ENCODE results near the gene SIGLEC8. TPM values are rescaled to one million over a fixed set of nuclear protein-coding genes. Genes with fewer than 3 reads are reported as not detected.

Gene SIGLEC8
- total and polyA plus RNA-seq, 10 of the 15 experiments (the other 5 are each of a cell fraction or from before 2014, with no cell fraction given), result not detected

DNA sequence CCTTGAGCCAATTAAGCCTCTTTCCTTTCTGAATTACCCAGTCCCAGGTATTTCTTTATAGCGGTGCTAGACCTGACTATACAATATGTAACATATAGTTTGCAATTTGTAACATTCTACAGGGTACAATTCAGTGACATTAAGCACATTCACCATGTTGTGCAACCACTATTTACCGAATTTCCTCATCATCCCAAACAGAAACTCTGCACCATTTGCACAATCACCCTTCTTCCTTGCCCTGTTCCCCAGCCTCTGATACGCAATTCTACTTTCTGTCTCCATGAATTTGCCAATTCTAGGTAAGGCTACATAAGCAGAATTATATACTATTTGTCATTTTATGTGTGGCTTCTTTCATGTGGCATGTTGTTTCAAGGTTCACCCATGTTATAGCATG, 27.1 kb downstream of the SIGLEC8 start (continued):
- no peak for TF ChIP-seq E4F1 (IDR thresholded peaks at IDR 0.05; ENCODE audit: borderline replicate concordance, partially characterized antibody)
- TF ChIP-seq TCF7 (IDR thresholded peaks at IDR 0.05; ENCODE audit: borderline replicate concordance), result no peak
- no peak for TF ChIP-seq PAX5 (IDR thresholded peaks at IDR 0.05; ENCODE audit: borderline replicate concordance, low read depth, low read length)
- TF ChIP-seq JUNB (IDR thresholded peaks at IDR 0.05), result no peak
- TF ChIP-seq ZNF274 (IDR thresholded peaks at IDR 0.05; ENCODE audit: insufficient read depth, insufficient read length), result no peak
- no peak for TF ChIP-seq STAT1 (conservative IDR thresholded peaks at IDR 0.05)

GRCh38 chr19:51430221-51430620, 28.0 kb downstream of the SIGLEC8 start:
- SMC1A ChIA-PET (ENCODE audit: uncharacterized antibody, unreplicated experiment), result no interaction called here

More at GRCh38 chr19:51430221-51430620, 28.0 kb downstream of the SIGLEC8 start:
- Histone ChIP-seq H3K9ac (ENCODE audit: control insufficient read depth, insufficient read depth, low read length) (no peak overlapping the region), H3K27me3 (replicated peaks in 1 of 2; ENCODE audit: control insufficient read depth in 2 of 2, insufficient read depth in 2 of 2, low read length in 1 of 2) (peaks cover 0 to 2% of the 10 kb centered on the region in 2 experiments; a peak in 2 of 4 replicates), H3K4me1 (ENCODE audit: control insufficient read depth, insufficient read depth, low read length) (no peaks in the 10 kb centered on the region), H3K9me3 (replicated peaks; ENCODE audit: control insufficient read depth, insufficient read depth, low read length) (no peaks in the 10 kb centered on the region), H3K4me2 (ENCODE audit: control insufficient read depth, insufficient read depth) (no peak overlapping the region), H3K36me3 (ENCODE audit: control insufficient read depth in 2 of 2, insufficient read depth in 2 of 2, low read length in 1 of 2) (no peaks in the 10 kb centered on the region), H3K79me2 (ENCODE audit: control insufficient read depth, insufficient read depth, low read length) (no peaks in the 10 kb centered on the region), H2AFZ (ENCODE audit: control insufficient read depth, low read depth, low read length) (no peak overlapping the region), H4K20me1 (ENCODE audit: control insufficient read depth, insufficient read depth) (no peaks in the 10 kb centered on the region), H3K4me3 (no peak overlapping the region), H3K27ac (ENCODE audit: control insufficient read depth, insufficient read depth) (no peak overlapping the region)
- intact Hi-C loops (cut with micrococcal nuclease; ENCODE audit: unreplicated experiment), result no loop called here
- ATAC-seq (no peak), DNase-seq (ENCODE audit: low read depth, low spot score) (no peak), FAIRE-seq (no peak)
- no TSS peak for BruUV-seq (replicated peaks)
- TF ChIP-seq TCF3 (IDR thresholded peaks at IDR 0.05; ENCODE audit: borderline replicate concordance, insufficient read depth, low read depth, low read length) (no peak), YY1 (IDR thresholded peaks at IDR 0.05; ENCODE audit: low read depth, low read length) (no peak), SIN3A (IDR thresholded peaks at IDR 0.05; ENCODE audit: low read depth, low read length) (no peak), ATF7 (IDR thresholded peaks at IDR 0.05; ENCODE audit: low read depth) (no peak), STAT3 (IDR thresholded peaks at IDR 0.05; ENCODE audit: low read depth, low read length) (no peak), ETV6 (conservative IDR thresholded peaks at IDR 0.05 in 1 of 2, IDR thresholded peaks at IDR 0.05 in 1 of 2; ENCODE audit: borderline replicate concordance in 1 of 2, low read depth in 1 of 2) (no peak)
- TF ChIP-seq, protein P1, sequence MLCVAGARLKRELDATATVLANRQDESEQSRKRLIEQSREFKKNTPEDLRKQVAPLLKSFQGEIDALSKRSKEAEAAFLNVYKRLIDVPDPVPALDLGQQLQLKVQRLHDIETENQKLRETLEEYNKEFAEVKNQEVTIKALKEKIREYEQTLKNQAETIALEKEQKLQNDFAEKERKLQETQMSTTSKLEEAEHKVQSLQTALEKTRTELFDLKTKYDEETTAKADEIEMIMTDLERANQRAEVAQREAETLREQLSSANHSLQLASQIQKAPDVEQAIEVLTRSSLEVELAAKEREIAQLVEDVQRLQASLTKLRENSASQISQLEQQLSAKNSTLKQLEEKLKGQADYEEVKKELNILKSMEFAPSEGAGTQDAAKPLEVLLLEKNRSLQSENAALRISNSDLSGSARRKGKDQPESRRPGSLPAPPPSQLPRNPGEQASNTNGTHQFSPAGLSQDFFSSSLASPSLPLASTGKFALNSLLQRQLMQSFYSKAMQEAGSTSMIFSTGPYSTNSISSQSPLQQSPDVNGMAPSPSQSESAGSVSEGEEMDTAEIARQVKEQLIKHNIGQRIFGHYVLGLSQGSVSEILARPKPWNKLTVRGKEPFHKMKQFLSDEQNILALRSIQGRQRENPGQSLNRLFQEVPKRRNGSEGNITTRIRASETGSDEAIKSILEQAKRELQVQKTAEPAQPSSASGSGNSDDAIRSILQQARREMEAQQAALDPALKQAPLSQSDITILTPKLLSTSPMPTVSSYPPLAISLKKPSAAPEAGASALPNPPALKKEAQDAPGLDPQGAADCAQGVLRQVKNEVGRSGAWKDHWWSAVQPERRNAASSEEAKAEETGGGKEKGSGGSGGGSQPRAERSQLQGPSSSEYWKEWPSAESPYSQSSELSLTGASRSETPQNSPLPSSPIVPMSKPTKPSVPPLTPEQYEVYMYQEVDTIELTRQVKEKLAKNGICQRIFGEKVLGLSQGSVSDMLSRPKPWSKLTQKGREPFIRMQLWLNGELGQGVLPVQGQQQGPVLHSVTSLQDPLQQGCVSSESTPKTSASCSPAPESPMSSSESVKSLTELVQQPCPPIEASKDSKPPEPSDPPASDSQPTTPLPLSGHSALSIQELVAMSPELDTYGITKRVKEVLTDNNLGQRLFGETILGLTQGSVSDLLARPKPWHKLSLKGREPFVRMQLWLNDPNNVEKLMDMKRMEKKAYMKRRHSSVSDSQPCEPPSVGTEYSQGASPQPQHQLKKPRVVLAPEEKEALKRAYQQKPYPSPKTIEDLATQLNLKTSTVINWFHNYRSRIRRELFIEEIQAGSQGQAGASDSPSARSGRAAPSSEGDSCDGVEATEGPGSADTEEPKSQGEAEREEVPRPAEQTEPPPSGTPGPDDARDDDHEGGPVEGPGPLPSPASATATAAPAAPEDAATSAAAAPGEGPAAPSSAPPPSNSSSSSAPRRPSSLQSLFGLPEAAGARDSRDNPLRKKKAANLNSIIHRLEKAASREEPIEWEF (IDR thresholded peaks at IDR 0.05; ENCODE audit: insufficient replicate concordance, low read depth, low read length), result no peak
- TF ChIP-seq, protein P2, sequence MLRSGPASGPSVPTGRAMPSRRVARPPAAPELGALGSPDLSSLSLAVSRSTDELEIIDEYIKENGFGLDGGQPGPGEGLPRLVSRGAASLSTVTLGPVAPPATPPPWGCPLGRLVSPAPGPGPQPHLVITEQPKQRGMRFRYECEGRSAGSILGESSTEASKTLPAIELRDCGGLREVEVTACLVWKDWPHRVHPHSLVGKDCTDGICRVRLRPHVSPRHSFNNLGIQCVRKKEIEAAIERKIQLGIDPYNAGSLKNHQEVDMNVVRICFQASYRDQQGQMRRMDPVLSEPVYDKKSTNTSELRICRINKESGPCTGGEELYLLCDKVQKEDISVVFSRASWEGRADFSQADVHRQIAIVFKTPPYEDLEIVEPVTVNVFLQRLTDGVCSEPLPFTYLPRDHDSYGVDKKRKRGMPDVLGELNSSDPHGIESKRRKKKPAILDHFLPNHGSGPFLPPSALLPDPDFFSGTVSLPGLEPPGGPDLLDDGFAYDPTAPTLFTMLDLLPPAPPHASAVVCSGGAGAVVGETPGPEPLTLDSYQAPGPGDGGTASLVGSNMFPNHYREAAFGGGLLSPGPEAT (IDR thresholded peaks at IDR 0.05; ENCODE audit: low read depth), result no peak
- 19% methylated on average over 3 of the region's 3 CpGs for WGBS (ENCODE audit: insufficient coverage, insufficient replicate concordance, low lambda C conversion rate, missing lambda C conversion rate)
- in situ Hi-C loops (cut with MboI), result no loop called here
- ChIA-PET RAD21 (ENCODE audit: unreplicated experiment) (interaction anchor here (0.5 kb wide), 1 partner anchor 34 kb away, joined by 3 read pairs; no protein-coding TSS in a partner anchor), CTCF (interaction anchor here (1.1 kb wide), 1 partner anchor 9 kb away, joined by 3 read pairs; no protein-coding TSS in a partner anchor), POLR2A (no interaction called here)
